ENCODE results near the gene IFT80. TPM values are rescaled to one million over a fixed set of nuclear protein-coding genes. Genes with fewer than 3 reads are reported as not detected.
A peak's percentile ranks its signal among the peaks of the same experiment; 100 is the strongest.

Gene IFT80
- total and polyA plus RNA-seq, 9 of the 15 experiments (the other 6 are each of a cell fraction or from before 2014, with no cell fraction given): 6.7 to 21.1 (median 16.4) TPM

DNA sequence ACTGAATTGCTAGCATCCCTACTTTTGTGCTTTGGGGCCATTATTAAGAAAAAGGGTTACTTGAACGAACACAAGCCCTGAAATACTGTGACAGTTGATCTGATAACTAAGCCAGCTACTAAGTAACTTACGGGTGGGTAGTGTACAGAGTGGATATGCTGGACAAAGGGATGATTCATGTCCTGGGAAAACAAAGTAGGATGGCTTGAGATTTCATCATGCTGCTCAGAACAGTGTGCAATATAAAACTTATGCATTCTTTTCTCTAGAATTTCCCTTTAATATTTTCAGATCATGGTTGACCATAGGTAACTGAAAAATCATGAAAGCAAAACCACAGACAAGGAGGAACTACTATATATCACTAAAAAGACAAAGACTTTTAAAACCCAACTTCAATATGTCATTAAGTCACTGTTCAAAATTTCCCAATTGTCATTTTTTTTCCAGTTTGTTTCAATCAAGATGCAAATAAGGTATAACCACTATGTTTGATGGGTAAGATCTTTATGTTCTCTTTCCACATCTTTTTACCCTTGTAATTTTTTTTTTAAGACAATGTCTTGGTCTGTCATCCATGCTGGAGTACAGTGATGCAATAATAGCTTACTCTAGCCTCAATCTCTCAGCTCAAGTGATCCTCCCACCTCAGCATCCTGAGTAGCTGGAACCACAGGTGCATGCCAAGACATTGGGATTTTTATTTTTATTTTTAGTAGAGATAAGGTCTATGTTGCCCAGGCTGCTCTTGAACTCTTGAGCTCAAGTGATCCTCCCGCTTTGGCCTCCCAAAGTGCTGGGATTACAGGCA lies 67.7 kb downstream of the IFT80 start (continued):
- TF ChIP-seq, protein P1, sequence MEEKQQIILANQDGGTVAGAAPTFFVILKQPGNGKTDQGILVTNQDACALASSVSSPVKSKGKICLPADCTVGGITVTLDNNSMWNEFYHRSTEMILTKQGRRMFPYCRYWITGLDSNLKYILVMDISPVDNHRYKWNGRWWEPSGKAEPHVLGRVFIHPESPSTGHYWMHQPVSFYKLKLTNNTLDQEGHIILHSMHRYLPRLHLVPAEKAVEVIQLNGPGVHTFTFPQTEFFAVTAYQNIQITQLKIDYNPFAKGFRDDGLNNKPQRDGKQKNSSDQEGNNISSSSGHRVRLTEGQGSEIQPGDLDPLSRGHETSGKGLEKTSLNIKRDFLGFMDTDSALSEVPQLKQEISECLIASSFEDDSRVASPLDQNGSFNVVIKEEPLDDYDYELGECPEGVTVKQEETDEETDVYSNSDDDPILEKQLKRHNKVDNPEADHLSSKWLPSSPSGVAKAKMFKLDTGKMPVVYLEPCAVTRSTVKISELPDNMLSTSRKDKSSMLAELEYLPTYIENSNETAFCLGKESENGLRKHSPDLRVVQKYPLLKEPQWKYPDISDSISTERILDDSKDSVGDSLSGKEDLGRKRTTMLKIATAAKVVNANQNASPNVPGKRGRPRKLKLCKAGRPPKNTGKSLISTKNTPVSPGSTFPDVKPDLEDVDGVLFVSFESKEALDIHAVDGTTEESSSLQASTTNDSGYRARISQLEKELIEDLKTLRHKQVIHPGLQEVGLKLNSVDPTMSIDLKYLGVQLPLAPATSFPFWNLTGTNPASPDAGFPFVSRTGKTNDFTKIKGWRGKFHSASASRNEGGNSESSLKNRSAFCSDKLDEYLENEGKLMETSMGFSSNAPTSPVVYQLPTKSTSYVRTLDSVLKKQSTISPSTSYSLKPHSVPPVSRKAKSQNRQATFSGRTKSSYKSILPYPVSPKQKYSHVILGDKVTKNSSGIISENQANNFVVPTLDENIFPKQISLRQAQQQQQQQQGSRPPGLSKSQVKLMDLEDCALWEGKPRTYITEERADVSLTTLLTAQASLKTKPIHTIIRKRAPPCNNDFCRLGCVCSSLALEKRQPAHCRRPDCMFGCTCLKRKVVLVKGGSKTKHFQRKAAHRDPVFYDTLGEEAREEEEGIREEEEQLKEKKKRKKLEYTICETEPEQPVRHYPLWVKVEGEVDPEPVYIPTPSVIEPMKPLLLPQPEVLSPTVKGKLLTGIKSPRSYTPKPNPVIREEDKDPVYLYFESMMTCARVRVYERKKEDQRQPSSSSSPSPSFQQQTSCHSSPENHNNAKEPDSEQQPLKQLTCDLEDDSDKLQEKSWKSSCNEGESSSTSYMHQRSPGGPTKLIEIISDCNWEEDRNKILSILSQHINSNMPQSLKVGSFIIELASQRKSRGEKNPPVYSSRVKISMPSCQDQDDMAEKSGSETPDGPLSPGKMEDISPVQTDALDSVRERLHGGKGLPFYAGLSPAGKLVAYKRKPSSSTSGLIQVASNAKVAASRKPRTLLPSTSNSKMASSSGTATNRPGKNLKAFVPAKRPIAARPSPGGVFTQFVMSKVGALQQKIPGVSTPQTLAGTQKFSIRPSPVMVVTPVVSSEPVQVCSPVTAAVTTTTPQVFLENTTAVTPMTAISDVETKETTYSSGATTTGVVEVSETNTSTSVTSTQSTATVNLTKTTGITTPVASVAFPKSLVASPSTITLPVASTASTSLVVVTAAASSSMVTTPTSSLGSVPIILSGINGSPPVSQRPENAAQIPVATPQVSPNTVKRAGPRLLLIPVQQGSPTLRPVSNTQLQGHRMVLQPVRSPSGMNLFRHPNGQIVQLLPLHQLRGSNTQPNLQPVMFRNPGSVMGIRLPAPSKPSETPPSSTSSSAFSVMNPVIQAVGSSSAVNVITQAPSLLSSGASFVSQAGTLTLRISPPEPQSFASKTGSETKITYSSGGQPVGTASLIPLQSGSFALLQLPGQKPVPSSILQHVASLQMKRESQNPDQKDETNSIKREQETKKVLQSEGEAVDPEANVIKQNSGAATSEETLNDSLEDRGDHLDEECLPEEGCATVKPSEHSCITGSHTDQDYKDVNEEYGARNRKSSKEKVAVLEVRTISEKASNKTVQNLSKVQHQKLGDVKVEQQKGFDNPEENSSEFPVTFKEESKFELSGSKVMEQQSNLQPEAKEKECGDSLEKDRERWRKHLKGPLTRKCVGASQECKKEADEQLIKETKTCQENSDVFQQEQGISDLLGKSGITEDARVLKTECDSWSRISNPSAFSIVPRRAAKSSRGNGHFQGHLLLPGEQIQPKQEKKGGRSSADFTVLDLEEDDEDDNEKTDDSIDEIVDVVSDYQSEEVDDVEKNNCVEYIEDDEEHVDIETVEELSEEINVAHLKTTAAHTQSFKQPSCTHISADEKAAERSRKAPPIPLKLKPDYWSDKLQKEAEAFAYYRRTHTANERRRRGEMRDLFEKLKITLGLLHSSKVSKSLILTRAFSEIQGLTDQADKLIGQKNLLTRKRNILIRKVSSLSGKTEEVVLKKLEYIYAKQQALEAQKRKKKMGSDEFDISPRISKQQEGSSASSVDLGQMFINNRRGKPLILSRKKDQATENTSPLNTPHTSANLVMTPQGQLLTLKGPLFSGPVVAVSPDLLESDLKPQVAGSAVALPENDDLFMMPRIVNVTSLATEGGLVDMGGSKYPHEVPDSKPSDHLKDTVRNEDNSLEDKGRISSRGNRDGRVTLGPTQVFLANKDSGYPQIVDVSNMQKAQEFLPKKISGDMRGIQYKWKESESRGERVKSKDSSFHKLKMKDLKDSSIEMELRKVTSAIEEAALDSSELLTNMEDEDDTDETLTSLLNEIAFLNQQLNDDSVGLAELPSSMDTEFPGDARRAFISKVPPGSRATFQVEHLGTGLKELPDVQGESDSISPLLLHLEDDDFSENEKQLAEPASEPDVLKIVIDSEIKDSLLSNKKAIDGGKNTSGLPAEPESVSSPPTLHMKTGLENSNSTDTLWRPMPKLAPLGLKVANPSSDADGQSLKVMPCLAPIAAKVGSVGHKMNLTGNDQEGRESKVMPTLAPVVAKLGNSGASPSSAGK (IDR thresholded peaks at IDR 0.05): no peak
- TF ChIP-seq EP400 (IDR thresholded peaks at IDR 0.05) (peak; percentile 57), ARID1B (IDR thresholded peaks at IDR 0.05) (peak; percentile 78)

All from K562 (cell line).